K562 (cell line): ENCODE measurements around the gene TMEM267. TPM values are rescaled to one million over a fixed set of nuclear protein-coding genes. Genes with fewer than 3 reads are reported as not detected.

Source experiments
- DDX20 ChIP-seq: fragments of 450-650 bp; IDR thresholded peaks from 2 replicates; pipeline ENCODE4 v1.6.1; 2016; ENCODE audit warnings: missing genetic modification characterization, low read depth, mild to moderate bottlenecking, missing compliant biosample characterization, moderate library complexity
- EZH2 ChIP-seq: IDR thresholded peaks from 2 replicates; pipeline ENCODE4 v1.6.1; 2012; ENCODE audit warnings: low read depth, mild to moderate bottlenecking, inconsistent platforms, low read length, borderline replicate concordance
- SIN3B ChIP-seq: fragments of 450-650 bp; IDR thresholded peaks from 2 replicates; pipeline ENCODE4 v1.6.1; 2017; ENCODE audit warnings: low read depth, mild to moderate bottlenecking, moderate library complexity
- polyA plus RNA-seq, 8 experiments: library from polyadenylated mRNA; depleted of rRNA in 4 of 8; stranded (reverse) in 5 of 8; unstranded in 3 of 8; fragments of >200 nt; fragmentation: Nextera tagmentation in 2 of 8; fragmentation: Illumina TruSeq in 1 of 8; extraction: Ambion mirVana in 2 of 8; extraction: Trizol in 1 of 8; gene quantifications; 2 replicates each; pipeline versions ENCODE4 v1.2.1 to v1.2.3, GENCODE V29; 2011 to 2014; ENCODE audit warnings: inconsistent platforms in 1 of 8, missing spikeins in 1 of 8
- total RNA-seq, 7 experiments: library from RNA; depleted of rRNA in 6 of 7; stranded (reverse); fragments of >200 nt in 6 of 7; fragmentation: Illumina TruSeq in 2 of 7; extraction: Trizol in 2 of 7; gene quantifications; 2 replicates each; pipeline versions ENCODE4 v1.2.1 to v1.2.3, GENCODE V29; 2011 to 2021; ENCODE audit warnings: low replicate concordance in 1 of 7
- TF ChIP-seq, protein P1 (sequence below): fragments of 450-650 bp; IDR thresholded peaks from 2 replicates; pipeline ENCODE4 v1.6.1; 2016; ENCODE audit warnings: low read depth
- TF ChIP-seq, protein P2 (sequence below), 2 experiments: fragments of 450-650 bp; IDR thresholded peaks; 2 replicates each; pipeline ENCODE4 v1.6.1; 2016; ENCODE audit warnings: mild to moderate bottlenecking in 2 of 2, borderline replicate concordance in 1 of 2, low read depth in 1 of 2, moderate library complexity in 1 of 2
- TF ChIP-seq, protein P3 (sequence below): fragments of 250-450 bp; sonication (Bioruptor Pico); IDR thresholded peaks from 2 replicates; pipeline ENCODE4 v1.4.0; 2020; ENCODE audit warnings: borderline replicate concordance

TMEM267 gene
- total and polyA plus RNA-seq, 9 of the 15 experiments (the other 6 are each of a cell fraction or from before 2014, with no cell fraction given), result 8.1 to 61.1 (median 17.8) TPM

DNA sequence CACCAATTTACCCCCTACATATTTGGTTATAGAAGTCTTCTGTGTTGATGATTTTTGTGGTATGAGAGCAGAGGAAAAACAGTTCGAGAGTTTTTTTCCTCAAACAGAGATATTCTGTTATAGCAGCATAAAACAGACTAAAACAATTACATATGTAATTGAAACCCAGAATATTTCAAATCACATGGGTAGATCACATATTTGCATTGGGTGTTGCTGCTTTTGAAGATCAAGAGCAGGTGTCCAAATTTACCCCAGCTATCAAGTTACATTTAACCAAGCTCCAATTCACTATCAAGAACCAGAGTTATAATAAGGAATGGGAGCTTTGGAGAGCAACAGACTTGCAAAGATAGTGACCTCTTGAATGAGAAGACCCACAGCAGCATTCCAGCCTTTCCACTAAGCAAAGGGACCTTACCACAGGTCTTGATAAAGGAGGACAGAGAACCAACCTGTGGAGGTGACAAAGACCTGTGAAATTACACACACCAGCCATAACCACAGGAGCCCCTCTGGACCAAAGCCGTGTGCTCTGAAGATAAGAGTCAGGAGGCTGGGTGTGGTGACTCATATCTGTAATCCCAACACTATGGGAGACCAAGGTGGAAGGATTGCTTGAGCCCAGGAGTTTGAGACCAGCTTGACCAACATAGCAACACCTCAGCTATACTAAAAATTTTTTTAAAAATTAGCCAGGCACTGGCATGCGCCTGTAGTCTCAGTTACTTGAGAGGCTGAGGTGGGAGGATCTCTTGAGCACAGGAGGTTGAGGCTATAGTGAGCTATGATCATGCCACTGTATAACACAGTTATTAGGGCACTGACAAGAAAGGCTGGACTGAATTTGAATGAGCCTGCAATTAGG lies 67.5 kb downstream of the TMEM267 start (continued):
- TF ChIP-seq, protein P1, sequence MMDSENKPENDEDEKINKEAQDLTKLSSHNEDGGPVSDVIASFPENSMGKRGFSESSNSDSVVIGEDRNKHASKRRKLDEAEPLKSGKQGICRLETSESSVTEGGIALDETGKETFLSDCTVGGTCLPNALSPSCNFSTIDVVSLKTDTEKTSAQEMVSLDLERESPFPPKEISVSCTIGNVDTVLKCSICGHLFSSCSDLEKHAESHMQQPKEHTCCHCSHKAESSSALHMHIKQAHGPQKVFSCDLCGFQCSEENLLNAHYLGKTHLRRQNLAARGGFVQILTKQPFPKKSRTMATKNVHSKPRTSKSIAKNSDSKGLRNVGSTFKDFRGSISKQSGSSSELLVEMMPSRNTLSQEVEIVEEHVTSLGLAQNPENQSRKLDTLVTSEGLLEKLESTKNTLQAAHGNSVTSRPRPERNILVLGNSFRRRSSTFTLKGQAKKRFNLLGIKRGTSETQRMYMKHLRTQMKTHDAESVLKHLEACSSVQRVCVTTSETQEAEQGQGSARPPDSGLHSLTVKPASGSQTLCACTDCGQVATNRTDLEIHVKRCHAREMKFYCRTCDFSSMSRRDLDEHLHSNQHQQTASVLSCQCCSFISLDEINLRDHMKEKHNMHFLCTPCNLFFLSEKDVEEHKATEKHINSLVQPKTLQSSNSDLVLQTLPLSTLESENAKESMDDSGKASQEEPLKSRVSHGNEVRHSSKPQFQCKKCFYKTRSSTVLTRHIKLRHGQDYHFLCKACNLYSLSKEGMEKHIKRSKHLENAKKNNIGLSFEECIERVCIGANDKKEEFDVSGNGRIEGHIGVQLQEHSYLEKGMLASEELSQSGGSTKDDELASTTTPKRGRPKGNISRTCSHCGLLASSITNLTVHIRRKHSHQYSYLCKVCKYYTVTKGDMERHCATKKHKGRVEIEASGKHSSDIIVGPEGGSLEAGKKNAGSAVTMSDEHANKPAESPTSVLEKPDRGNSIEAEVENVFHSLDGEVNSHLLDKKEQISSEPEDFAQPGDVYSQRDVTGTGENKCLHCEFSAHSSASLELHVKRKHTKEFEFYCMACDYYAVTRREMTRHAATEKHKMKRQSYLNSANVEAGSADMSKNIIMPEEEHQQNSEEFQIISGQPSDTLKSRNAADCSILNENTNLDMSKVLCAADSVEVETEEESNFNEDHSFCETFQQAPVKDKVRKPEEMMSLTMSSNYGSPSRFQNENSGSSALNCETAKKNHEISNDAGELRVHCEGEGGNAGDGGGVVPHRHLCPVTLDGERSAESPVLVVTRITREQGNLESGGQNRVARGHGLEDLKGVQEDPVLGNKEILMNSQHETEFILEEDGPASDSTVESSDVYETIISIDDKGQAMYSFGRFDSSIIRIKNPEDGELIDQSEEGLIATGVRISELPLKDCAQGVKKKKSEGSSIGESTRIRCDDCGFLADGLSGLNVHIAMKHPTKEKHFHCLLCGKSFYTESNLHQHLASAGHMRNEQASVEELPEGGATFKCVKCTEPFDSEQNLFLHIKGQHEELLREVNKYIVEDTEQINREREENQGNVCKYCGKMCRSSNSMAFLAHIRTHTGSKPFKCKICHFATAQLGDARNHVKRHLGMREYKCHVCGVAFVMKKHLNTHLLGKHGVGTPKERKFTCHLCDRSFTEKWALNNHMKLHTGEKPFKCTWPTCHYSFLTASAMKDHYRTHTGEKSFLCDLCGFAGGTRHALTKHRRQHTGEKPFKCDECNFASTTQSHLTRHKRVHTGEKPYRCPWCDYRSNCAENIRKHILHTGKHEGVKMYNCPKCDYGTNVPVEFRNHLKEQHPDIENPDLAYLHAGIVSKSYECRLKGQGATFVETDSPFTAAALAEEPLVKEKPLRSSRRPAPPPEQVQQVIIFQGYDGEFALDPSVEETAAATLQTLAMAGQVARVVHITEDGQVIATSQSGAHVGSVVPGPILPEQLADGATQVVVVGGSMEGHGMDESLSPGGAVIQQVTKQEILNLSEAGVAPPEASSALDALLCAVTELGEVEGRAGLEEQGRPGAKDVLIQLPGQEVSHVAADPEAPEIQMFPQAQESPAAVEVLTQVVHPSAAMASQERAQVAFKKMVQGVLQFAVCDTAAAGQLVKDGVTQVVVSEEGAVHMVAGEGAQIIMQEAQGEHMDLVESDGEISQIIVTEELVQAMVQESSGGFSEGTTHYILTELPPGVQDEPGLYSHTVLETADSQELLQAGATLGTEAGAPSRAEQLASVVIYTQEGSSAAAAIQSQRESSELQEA, result no peak
- TF ChIP-seq, protein P2, sequence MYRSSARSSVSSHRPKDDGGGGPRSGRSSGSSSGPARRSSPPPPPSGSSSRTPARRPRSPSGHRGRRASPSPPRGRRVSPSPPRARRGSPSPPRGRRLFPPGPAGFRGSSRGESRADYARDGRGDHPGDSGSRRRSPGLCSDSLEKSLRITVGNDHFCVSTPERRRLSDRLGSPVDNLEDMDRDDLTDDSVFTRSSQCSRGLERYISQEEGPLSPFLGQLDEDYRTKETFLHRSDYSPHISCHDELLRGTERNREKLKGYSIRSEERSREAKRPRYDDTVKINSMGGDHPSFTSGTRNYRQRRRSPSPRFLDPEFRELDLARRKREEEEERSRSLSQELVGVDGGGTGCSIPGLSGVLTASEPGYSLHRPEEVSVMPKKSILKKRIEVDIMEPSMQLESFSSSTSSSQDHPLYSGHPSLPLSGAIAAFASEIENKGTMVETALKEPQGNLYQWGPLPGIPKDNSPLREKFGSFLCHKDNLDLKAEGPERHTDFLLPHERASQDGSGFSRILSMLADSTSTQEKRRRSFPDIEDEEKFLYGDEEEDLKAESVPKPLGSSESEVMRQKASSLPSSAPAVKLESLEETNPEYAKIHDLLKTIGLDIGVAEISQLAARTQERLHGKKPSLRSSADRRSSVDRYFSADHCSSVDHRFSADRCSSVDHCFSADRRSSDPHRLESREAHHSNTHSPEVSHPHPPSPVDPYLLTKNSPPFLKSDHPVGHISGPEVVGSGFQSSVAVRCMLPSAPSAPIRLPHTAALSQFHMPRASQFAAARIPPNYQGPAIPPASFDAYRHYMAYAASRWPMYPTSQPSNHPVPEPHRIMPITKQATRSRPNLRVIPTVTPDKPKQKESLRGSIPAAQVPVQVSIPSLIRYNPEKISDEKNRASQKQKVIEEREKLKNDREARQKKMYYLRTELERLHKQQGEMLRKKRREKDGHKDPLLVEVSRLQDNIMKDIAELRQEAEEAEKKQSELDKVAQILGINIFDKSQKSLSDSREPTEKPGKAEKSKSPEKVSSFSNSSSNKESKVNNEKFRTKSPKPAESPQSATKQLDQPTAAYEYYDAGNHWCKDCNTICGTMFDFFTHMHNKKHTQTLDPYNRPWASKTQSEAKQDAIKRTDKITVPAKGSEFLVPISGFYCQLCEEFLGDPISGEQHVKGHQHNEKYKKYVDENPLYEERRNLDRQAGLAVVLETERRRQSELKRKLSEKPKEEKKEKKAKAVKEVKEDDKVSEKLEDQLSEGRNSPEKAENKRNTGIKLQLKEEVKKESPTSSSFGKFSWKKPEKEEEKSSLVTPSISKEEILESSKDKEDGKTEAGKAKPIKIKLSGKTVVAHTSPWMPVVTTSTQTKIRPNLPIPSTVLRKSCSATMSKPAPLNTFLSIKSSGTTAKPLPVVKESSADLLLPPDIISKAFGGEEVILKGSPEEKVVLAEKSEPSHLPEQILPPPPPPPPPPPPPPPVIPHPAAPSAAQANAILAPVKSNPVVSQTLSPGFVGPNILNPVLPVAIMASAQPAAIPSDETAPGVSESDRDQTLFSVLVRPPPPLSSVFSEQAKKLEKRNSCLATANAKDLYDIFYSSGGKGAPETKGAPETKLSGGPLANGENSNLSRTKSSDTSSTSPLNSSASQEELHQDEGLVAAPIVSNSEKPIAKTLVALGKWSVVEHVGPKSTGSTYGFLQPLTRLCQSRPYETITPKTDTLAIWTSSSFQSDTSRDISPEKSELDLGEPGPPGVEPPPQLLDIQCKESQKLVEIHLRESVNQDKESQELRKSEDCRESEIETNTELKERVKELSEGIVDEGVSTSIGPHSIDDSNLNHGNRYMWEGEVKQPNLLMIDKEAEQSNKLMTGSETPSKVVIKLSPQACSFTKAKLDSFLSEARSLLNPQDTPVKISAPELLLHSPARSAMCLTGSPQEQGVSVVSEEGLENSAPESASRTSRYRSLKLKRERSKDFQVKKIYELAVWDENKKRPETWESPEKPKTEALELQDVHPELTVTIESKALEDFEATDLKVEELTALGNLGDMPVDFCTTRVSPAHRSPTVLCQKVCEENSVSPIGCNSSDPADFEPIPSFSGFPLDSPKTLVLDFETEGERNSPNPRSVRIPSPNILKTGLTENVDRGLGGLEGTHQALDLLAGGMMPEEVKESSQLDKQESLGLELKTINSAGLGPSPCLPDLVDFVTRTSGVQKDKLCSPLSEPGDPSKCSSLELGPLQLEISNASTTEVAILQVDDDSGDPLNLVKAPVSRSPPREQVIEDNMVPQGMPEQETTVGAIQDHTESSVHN (IDR thresholded peaks at IDR 0.05; ENCODE audit: borderline replicate concordance in 1 of 2, low read depth in 1 of 2), result no peak
- TF ChIP-seq DDX20 (no peak), EZH2 (no peak), SIN3B (no peak)
- TF ChIP-seq, protein P3, sequence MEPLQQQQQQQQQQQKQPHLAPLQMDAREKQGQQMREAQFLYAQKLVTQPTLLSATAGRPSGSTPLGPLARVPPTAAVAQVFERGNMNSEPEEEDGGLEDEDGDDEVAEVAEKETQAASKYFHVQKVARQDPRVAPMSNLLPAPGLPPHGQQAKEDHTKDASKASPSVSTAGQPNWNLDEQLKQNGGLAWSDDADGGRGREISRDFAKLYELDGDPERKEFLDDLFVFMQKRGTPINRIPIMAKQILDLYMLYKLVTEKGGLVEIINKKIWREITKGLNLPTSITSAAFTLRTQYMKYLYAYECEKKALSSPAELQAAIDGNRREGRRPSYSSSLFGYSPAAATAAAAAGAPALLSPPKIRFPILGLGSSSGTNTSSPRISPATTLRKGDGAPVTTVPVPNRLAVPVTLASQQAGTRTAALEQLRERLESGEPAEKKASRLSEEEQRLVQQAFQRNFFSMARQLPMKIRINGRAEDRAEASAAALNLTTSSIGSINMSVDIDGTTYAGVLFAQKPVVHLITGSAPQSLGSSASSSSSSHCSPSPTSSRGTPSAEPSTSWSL (CRISPR knock-in tag), result no peak
